GM19193 (cell line): ENCODE measurements around the gene CEP162.

ENCODE experiments used
- POLR2A ChIP-seq: IDR thresholded peaks from 4 replicates; pipeline ENCODE4 v1.6.1; 2011; ENCODE audit not compliant: insufficient read depth, insufficient read length; ENCODE audit errors: extremely low read depth

Gene CEP162

DNA sequence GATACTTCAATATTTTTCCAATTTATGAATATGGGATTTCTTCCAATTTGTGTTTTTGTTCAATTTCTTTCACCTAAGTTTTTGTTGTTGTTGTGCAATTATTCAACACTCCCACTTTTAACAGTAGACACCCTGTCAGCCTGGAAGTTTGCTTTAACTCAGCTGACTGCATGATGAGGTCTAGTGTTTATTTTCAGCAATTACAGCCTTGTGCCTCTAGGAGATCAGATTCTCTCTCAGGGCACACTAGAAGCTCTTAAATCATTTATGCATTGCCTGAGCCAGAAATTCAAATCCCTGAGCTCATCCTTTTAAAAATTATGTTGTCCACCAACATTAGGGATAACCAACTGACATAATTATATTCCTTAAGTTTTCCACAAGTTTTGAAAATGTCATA, 108.2 kb downstream of the CEP162 start:
- no peak for TF ChIP-seq POLR2A

GRCh38 chr6:84118191-84118590, 109.3 kb downstream of the CEP162 start:
- TF ChIP-seq POLR2A = no peak

GRCh38 chr6:84107495-84107894, 119.9 kb downstream of the CEP162 start:
- no peak for TF ChIP-seq POLR2A

DNA sequence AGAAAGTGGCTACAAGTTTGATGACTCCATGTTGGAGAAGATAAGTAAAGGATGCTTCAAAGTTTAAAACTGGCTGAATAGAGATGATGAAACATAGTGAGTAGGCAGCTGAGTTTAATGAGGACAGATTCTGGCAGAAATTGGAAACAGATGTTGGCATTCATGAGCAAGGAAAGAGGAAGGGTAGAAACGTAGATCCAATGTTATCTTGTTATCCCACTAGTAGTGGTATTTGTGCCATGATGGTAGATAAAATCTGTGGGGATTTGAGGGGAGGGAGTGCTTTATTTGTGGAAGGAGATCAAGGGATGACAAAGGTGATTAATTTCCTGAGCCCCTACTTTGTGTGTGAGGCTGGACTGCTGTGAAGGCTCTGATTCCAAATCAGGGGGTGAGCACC, 124.4 kb downstream of the CEP162 start:
- no peak for TF ChIP-seq POLR2A

- TF ChIP-seq POLR2A = no peak
Measured at GRCh38 chr6:84095156-84095555, 132.3 kb downstream of the CEP162 start.

DNA sequence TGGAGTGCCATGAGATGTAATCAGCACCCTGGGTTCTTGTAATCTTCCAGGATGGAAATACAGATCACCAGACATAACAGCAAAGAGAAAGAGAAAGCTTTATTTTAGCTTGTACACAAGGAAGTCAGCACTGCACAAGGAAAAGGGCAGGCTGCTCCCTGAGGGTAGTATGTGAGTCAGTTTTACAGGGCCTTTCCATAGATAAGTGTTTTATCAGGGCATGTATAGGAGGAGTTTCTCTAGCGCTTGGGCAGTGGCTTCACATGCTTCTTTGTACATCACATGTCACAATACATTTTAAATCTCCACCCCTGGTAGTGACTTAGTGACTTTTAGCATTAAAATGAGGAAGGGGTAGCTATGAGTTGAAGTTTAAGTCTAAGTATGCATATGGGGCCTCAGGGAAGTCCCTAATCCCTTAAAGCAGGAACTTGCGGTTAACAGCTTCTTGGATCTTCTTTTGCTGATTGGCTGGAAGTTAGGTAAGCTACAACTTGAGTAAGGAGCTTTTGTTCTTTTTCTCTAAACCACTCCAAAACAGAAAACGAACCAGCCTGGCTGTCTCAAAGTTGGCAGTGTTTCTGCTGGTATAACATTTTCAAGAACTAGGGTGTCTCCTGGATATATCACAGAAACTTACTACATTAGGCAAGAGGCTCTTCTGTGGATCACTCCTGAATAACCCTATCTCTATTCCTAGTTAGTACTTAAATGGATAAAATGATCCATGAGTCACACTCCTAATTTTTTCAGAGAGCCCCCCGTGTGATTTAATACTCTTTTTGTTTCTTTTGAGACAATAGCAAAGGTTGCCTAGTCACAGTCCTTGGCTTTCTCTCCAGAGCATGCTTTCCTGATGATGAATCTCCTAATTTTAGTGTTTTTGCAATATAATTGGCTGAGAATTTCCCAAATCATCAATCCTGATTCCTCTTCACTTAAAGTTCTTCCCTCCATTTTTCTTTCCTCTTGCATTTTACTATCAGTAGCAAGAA, 133.7 kb downstream of the CEP162 start:
- TF ChIP-seq POLR2A = no peak

- TF ChIP-seq POLR2A = no peak
Measured at GRCh38 chr6:84089552-84089951, 137.9 kb downstream of the CEP162 start.

DNA sequence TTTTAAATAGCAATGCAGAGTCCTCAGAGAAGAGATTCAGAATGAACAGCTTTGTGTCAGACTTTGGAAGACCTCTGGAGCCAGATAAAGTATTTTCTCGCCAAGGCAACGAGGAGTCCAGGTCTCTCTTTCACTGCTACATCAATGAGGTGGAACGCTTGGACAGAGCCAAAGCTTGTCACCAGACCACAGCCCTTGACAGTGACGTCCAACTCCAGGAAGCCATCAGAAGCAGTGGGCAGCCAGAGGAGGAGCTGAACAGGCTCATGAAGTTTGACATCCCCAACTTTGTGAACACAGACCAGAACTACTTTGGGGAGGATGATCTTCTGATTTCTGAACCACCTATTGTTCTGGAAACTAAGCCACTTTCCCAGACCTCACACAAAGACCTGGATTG, 138.4 kb downstream of the CEP162 start:
- no peak for TF ChIP-seq POLR2A

DNA sequence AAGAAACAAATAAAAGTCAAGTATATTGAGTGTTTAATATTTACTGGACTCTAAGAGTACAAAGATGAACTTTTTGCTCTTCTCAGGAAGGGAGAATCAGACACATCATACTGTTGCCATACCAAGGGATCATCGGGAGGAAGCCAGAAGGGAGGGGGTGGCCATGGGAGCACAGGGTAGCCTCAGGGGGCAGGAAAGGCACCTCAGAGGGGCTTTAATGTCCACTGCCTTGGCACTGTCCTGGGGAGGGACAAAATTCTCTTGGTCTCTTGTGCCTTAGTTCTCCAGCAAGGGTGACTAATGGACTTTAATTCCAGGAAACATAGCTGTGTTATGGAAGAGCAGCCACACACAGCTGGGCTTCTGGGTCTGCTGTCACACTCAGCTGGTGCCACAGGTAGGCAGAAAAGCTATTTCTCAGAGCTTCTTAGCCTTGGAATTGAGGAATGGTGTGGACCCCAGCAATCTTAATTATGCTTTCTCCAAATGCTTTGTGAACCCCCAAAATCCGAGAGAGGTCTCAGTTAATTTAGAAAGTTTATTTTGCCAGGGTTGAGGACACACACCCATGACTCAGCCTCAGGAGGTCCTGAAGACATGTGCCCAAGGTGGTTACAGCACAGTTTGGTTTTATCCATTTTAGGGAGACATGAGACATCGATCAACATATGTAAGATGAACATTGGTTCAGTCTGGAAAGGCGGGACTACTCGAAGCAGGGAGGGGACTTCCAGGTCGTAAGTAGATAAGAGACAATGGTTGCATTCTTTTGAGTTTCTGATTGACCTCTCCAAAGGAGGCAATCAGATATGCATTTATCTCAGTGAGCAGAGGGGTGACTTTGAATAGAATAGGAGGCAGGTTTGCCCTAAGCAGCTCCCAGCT, 140.7 kb downstream of the CEP162 start:
- no peak for TF ChIP-seq POLR2A

DNA sequence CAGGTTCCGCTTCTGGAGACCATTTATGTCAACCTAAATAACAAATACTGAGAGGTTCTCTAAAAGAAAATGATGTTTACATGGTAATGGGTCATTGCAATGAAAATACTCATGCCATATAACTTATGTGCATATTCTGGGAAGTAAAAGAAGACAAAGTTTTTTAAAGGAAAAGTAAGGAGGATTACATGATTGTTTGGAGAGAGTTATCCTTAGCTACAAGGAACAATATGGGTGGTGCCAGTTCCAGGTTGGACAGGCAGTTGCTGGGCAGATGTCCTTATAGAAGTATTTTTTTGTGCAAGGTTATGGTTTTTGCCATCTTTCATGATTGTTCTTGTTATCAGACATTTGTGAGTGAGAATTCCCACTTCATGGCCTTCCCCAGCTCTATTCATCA, 141.4 kb downstream of the CEP162 start:
- no peak for TF ChIP-seq POLR2A

DNA sequence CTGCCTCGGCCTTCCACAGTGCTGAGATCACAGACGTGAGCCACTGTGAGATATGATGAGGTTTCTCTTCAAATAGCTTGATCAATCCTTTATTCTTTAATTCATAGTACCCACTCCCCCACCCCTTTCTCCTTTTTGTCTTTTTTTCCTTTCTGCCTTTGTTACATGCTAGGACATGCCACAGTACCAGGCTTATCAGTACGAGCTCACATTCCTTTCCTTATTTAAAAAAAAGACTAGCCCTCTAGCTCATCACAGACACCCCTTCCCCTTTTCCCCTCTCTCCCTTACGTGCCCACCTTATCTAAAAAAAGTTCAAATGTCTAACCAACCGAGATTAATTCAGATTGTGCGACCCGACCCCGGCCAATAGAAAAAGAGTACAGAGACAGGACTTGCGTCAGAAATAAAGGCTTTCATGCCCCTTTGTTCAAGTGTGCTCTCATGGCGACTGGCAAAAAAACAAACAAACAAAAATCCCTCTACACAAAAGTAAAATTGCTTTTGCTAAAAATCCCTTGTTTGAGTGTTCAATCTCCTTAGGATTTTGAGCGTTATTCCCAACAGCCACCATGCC, 144.7 kb downstream of the CEP162 start:
- no peak for TF ChIP-seq POLR2A

DNA sequence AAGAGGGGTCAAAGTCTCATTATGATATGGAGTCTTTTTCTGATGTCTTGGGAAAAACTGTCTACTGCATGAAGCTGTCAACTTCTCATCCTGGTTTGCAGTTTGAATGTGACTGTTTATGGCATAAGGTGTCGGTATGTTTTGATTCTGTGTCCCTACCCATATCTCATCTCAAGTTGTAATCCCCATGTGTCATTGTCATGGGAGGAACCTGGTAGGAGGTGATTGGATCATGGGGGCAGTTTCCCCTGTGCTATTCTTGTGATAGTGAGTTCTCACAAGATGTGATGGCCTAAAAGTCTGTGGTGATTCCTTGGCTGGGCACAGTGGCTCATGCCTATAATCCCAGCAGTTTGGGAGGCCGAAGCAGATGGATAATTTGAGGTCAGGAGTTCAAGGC, 146.2 kb downstream of the CEP162 start:
- no peak for TF ChIP-seq POLR2A

GRCh38 chr6:84078335-84078734, 149.1 kb downstream of the CEP162 start:
- TF ChIP-seq POLR2A = no peak

DNA sequence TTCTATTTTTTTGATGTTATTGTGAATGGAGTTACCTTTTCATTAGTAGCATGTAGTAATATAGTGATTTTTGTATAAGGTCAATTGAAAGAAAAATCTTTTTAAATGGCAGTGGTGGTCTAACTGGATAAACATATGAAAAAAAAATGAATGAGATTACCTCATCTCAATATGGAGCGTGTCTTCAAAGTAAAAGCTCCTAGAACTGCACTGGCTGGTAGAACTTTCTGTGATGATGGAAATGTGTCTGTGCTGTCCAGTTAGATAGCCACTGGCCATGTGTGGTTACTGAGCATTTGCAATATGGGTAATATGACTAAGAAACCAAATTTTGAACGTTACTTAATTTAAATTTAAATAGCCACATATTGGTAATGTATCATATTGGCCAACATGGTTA, 149.8 kb downstream of the CEP162 start:
- no peak for TF ChIP-seq POLR2A
